Psoas muscle (tissue), 8 donors: ENCODE measurements around the gene KCNE5. TPM values are rescaled to one million over a fixed set of nuclear protein-coding genes. Genes with fewer than 3 reads are reported as not detected.
"Not testable (repeated sequence)": the region's sequence is repeated elsewhere in the genome, so short reads cannot be mapped to it uniquely, and the experiment has no call there.

Source experiments
- ATAC-seq, 4 donors: fragments of 200-7000 bp; cut with Tn5 transposase; one replicate each; pipeline ENCODE4 v1.9.1; 2020; ENCODE audit warnings: moderate library complexity in 3 of 4, mild to moderate bottlenecking in 2 of 4
- DNase-seq, 2 donors: peaks; one replicate each; pipeline ENCODE4 v3.0.0-alpha.2; 2020
- H3K27ac ChIP-seq: fragments of 200-600 bp; one replicate; pipeline ENCODE4 v1.8.0; 2022
- H3K27me3 ChIP-seq, 3 donors: fragments of 200-600 bp in 1 of 3; one replicate each; pipeline versions ENCODE4 v1.6.1 to v1.8.0; 2013 to 2022; ENCODE audit warnings: low read length in 2 of 3, mild to moderate bottlenecking in 2 of 3, moderate library complexity in 1 of 3; ENCODE audit not compliant: insufficient read depth in 3 of 3
- H3K36me3 ChIP-seq, 2 donors: fragments of 200-600 bp in 1 of 2; one replicate each; pipeline versions ENCODE4 v1.6.1 to v1.8.0; 2013 to 2022; ENCODE audit warnings: low read depth in 1 of 2, mild to moderate bottlenecking in 1 of 2, moderate library complexity in 1 of 2; ENCODE audit not compliant: insufficient read depth in 1 of 2
- H3K4me1 ChIP-seq: fragments of 200-600 bp; one replicate; pipeline ENCODE4 v1.8.0; 2022
- H3K4me3 ChIP-seq: fragments of 200-600 bp; one replicate; pipeline ENCODE4 v1.8.0; 2022; ENCODE audit warnings: mild to moderate bottlenecking
- H3K9me3 ChIP-seq: fragments of 200-600 bp; one replicate; pipeline ENCODE4 v1.8.0; 2022
- CTCF ChIP-seq: fragments of 200-600 bp; IDR thresholded peaks from one replicate; pipeline ENCODE4 v1.8.0; 2022; ENCODE audit warnings: antibody characterized with exemption
- WGBS, 3 donors: extraction: QIAGEN DNeasy Blood & Tissue Kit; methylation state at CpG; one replicate each; pipeline versions ENCODE4 v1.1.6 to v1.1.7; 2013; 5-methylcytosine and 5-hydroxymethylcytosine counted together
- intact Hi-C, 2 donors: fragments of 100-400 bp; cut with DNase I; formaldehyde crosslinking; loops; one replicate each; pipeline versions ENCODE4 v1.11.0 to v1.14.2; 2022
- long read RNA-seq, 2 donors: library from polyadenylated mRNA; unstranded; transcript quantifications; one replicate each; pipeline ENCODE4 v2.0.0, GENCODE V29; 2021
- polyA plus RNA-seq, 3 donors: library from polyadenylated mRNA; stranded (reverse); fragments of 200-250 nt; gene quantifications; one replicate each; pipeline ENCODE4 v1.2.3, GENCODE V29; 2013
- total RNA-seq, 4 donors: library from RNA; stranded (reverse); fragmentation: NEBNext Ultra II Directional in 2 of 4; extraction: Animal tissue kit (Norgen Biotek cat#: 25700) in 2 of 4; gene quantifications; one replicate each; pipeline versions ENCODE4 v1.2.1 to v1.2.4, GENCODE V29; 2021 to 2023
- donor health status: healthy with polysubstance abuse.
- donor health status: DM: no; HTN: no; CAD: no; lungs with moderate emphysema.
- donor health status: Bipolar disorder and iron deficiency.
- donor health status: healthy.
- donor health status: DM: yes; HTN: yes; CAD: no.
- donor health status: DM: no; HTN: no; CAD: no.
- donor health status: DM: no; HTN: no; CAD: no.
- donor health status: DM: yes; HTN: yes; CAD: no.

The KCNE5 gene
- total RNA-seq (under 1 TPM in 2 of 4 donors, not detected in 2; 0.26 to 0.64 TPM), polyA plus RNA-seq (under 1 TPM; 0.14 to 0.78 (median 0.47) TPM)
- long read RNA-seq, donor 1, result 0 reads
- long read RNA-seq, donor 2, result 0 reads

- TF ChIP-seq CTCF, result no peak
- H3K4me1 ChIP-seq, result no peaks in the 10 kb centered on the region
- H3K27me3 ChIP-seq, result peaks cover 0 to 22% (median 0%) of the 10 kb centered on the region in 3 donors
- no peaks in the 10 kb centered on the region for H3K36me3 ChIP-seq
- ATAC-seq (peak in 2 of 4 donors; percentile 17), DNase-seq (peak in 1 of 2 donors; percentile 41)
- intact Hi-C loops, result no loop called here
- WGBS, 3 donors, result 23 to 44% (median 38%) methylated on average over 31 to 69 of the region's 79 CpGs
- no peaks in the 10 kb centered on the region for H3K9me3 ChIP-seq
- no peak within 1 kb of the TSS for H3K27ac ChIP-seq
- H3K4me3 ChIP-seq, result peak within 1 kb of the TSS; percentile 34
These were observed at the start of gene KCNE5 for GRCh38 chrX:109624641-109625616. Gene KCNE5, minus strand, starts transcription at chrX:109625172. Its CDS starts 152 bp downstream, at chrX:109625020.

GRCh38 chrX:109672239-109672638, 47.3 kb upstream of the KCNE5 start:
- H3K27ac ChIP-seq, result no peak overlapping the region
- H3K4me1 ChIP-seq, result no peaks in the 10 kb centered on the region
- no peaks in the 10 kb centered on the region for H3K27me3 ChIP-seq
- intact Hi-C loops, result no loop called here
- H3K4me3 ChIP-seq, result no peak overlapping the region
- ATAC-seq, result no peak
- DNase-seq, result no peak
- no peak for TF ChIP-seq CTCF
- H3K9me3 ChIP-seq, result no peaks in the 10 kb centered on the region
- peaks cover 0 to 41% of the 10 kb centered on the region in 2 donors for H3K36me3 ChIP-seq

GRCh38 chrX:109671170-109671569, 46.2 kb upstream of the KCNE5 start:
- DNase-seq, H3K9me3 ChIP-seq, H3K4me3 ChIP-seq, H3K27ac ChIP-seq, ATAC-seq, H3K4me1 ChIP-seq, H3K27me3 ChIP-seq, intact Hi-C loops: not testable (repeated sequence)
- 95 to 100% (median 99%) methylated on average over 14 to 29 of the region's 29 CpGs for WGBS, 3 donors
- H3K36me3 ChIP-seq, result peaks cover 0 to 40% of the 10 kb centered on the region in 2 donors

- intact Hi-C loops, result no loop called here
- Histone ChIP-seq H3K9me3 (no peaks in the 10 kb centered on the region), H3K36me3 (peaks cover 0 to 53% of the 10 kb centered on the region in 2 donors), H3K4me3 (no peak overlapping the region), H3K27ac (no peak overlapping the region), H3K4me1 (no peaks in the 10 kb centered on the region), H3K27me3 (peaks cover 0 to 4% (median 0%) of the 10 kb centered on the region in 3 donors)
- no peak for DNase-seq
- ATAC-seq, result no peak
- no peak for TF ChIP-seq CTCF
- WGBS, 3 donors, result 96 to 99% (median 99%) methylated on average over 5 of the region's 5 CpGs
These were observed 43.0 kb upstream of the KCNE5 start for GRCh38 chrX:109667986-109668385.

- Histone ChIP-seq H3K9me3 (no peaks in the 10 kb centered on the region), H3K27ac (no peak overlapping the region), H3K36me3 (peaks cover 0 to 52% of the 10 kb centered on the region in 2 donors), H3K4me1 (no peaks in the 10 kb centered on the region), H3K27me3 (peaks cover 0 to 4% (median 0%) of the 10 kb centered on the region in 3 donors), H3K4me3 (no peak overlapping the region)
- no peak for DNase-seq
- TF ChIP-seq CTCF, result no peak
- 79 to 93% (median 92%) methylated on average over 2 of the region's 2 CpGs for WGBS, 3 donors
- intact Hi-C loops, result no loop called here
- no peak for ATAC-seq
These were observed 35.6 kb upstream of the KCNE5 start for GRCh38 chrX:109660435-109661143.
